NOMO-1 (cell line): ENCODE results near the gene YWHAE.
A peak's percentile ranks its signal among the peaks of the same experiment; 100 is the strongest.
"Not testable (repeated sequence)": the region's sequence is repeated elsewhere in the genome, so short reads cannot be mapped to it uniquely, and the experiment has no call there.

ENCODE experiments used
- DNase-seq, 2 experiments: peaks; one replicate each; lab custom pipeline; 2025; ENCODE audit not compliant: unreplicated experiment in 2 of 2; lab: John Stamatoyannopoulos, UW

Gene YWHAE

DNA sequence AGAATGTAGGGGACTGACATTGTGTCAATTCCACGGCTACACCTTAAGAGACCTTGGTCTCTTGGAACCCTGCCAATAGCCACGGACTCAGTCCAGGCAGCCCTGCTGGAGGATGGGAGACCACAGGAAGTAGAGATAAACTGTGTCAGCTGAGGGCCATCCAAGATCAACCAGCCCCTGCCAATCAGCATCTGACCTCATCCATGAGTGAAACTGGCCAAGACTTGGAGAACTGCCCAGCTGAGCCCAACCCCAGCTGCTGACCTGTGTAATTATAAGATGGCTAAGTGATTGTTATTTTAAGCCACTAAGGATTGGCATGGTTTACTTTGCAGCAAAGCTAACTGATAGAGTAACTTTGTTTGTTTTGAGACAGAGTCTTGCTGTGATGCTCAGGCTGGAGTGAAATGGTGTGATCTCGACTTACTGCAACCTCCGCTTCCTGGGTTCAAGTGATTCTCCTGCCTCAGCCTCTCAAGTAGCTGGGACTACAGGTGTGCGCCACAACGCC, 13.3 kb upstream of the YWHAE start:
- no peak for DNase-seq

DNA sequence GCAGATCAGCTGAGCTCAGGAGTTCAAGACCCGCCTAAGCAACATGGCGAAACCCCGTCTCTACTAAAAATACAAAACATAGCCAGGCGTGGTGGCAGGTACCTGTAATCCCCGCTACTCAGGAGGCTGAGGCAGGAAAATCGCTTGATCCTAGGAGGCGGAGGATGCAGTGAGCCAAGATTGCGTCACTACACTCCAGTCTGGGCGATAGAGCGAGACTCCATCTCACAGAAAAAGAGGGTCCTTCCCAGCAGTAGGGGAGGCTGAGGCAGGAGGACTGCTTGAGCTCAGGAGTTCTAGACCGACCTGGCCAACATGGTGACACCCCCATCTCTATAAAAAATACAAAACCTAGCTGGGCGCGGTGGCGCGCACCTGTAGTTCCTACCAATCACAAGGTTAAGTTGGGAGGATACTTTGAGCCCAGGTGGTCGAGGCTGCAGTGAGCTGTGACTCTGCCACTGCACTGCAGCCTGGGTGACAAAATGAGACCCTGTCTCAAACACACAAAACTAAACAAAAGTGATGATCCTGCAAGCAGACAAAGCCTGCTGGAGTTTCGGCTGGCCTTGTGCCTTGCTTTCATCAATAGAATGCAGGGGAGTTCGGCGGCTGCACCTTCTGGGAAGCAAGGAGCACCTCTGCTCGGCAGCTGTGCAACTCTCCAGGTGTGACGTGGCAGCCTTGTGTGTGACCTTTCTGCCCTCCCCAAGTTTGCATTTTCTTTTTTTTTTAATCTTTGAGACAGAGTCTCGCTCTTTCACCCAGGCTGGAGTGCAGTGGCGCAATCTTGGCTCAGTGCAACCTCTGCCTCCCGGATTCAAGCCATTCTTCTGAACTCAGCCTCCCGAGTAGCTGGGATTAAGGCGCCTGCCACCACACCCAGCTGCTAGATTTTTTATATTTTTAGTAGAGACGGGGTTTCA, 12.4 kb upstream of the YWHAE start:
- DNase-seq, result no peak

DNA sequence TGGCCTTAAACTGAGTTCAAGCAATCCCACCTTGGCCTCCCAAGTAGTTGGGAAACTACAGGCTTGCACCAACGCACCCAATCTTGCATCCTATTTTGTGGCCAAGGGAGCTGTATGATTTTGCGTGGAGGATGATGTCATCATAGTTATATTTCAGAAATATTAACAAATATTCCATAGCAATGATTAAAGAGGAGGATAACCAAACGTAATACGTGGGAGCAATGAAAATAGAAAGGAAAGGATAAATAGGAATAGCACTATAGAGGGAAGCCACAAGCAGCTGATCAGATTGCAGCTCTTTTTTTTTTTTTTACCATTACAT, 2.2 kb upstream of the YWHAE start:
- no peak for DNase-seq

DNA sequence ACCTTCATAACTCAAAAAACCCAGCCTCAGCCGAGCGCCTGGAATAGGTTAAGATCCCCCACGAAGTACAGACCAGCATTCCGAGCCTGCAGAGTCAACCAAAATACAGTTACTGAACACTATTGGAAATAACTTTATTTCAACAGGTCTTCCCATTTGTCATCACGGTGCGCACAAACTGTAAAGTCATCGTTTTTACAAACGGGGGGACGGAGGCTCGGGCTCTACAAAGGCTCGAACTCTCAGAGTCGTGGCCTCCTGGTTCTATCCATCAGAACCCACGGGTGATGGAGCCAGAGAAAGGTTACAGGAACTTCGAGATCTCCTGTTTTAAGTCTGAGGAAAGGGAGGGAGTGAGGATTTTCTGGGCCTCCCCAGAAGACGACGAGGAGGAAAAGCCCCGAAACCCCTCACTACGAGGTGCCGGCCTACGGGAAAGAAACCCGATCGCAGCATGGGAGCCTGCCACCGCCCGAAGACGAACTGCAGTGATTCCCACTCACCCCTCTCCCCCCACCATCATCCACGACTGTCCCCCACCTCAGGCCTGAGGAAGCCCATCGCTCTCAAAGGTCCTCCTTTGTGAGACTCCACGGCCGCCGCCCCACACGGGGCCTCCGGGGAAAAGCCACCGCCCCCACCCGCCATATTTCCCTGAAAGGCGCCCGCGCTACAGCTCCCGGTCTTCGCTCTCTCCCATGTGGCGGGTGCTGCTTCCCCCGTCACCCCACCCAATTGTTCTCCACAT, 917 bp downstream of the YWHAE start:
- DNase-seq, result peak; percentile 28 to 38

DNA sequence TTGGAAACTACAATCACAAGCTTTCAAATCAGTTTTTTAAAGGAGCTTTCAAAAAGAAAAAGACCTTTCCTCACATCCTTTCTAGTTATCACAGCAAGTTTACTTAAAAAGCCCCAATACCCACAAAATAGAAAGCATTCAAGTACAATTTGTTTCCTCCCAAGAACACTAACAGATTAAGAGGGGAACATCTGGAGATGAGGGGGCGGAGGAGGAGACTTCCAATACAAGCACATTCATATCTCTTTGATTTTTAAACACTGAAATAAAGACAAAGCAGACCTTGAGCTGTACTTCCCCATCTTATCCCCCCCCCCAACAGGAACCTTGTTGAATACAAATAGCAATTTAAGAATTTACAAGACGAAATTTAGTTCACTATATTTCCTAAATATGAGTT, 2.0 kb downstream of the YWHAE start:
- peak in 1 of 2 experiments; percentile 8 for DNase-seq

DNA sequence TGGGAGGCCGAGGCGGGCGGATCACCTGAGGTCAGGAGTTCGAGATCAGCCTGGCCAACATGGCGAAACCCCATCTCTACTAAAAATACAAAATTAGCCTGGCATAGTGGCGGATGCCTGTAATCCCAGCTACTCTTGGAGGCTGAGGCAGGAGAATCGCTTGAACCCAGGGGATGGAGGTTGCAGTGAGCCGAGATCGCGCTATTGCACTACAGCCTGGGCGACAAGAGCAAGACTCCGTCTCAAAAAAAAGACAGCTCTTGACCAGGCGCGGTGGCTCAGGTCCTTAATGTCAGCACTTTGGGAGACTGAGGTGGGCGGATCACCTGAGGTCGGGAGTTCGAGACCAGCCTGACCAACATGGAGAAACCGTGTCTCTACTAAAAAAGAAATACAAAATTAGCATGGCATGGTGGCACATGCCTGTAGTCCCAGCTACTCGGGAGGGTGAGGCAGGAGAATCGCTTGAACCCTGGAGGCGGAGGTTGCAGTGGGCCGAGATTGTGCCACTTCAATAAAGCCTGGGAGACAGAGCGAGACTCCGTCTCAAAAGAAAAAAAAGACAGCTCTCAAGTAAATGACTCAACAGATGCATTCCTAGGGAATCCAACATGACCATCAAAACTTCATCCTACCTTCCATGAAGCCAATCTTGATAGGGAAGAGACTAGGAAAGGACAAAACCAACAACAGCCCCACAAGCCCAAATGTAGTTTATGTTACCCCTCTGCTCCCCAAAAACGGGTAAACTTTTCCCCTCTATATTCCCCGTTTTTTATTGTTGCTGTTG, 4.0 kb downstream of the YWHAE start:
- DNase-seq, result not testable (repeated sequence)

DNA sequence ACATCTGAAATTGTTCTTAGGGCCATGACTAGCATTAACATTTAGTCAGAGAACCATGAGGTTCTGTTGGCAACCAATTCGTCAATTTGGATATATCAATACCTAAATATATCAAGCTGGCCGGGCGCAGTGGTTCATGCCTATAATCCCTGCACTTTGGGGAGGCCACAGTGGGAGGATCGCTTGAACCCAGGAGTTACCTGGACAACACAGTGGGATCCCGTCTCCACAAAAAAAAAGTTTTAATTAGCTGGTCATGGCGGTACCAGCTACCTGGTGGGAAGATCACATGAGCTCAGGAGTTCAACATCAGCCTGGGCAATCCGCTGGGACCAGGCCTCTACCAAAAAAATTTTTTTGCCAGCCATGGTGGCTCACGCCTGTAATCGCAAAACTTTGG, 8.4 kb downstream of the YWHAE start:
- DNase-seq, result no peak

DNA sequence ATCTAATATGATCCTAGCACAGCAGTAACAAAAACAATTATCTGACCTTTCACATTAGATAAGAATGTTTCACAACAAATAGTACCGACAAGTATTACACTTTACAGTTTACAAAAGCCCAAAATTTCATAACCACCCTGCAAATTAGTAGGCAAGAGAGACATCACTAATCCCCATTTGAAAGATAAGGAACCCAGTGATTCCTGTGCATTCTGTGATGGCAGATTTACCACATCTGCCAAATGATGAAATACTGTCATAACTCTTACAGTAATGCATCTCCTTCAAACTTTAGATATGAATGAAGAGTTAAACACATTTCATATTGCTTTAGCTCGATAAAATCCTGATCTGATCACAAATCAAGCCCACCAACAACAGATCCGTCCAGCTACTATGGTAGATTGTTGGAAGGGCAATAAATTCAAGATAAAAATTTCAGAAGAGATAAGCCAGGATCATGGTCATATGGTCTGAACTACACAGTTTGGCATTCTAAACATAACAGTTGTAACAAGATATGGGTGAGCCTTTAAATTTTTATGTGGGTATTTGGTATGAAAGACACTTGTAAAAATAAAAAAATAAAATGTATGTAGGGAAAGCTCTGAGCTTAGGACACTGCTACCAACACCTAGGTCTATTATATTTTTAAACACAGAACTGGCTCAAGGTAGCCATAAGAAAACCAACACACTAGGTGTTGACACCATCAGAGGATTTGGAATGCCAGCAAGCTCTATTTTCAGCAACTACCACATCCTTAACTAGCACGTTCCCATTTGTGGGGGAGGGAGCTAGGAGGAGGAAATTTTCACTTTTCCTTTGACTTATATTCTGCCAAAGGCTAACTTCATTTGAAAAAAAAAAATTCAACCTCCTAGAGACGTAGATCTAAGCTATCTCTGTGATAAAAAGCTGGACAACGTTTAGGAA, 9.3 kb downstream of the YWHAE start:
- DNase-seq, result peak; percentile 67 to 88

DNA sequence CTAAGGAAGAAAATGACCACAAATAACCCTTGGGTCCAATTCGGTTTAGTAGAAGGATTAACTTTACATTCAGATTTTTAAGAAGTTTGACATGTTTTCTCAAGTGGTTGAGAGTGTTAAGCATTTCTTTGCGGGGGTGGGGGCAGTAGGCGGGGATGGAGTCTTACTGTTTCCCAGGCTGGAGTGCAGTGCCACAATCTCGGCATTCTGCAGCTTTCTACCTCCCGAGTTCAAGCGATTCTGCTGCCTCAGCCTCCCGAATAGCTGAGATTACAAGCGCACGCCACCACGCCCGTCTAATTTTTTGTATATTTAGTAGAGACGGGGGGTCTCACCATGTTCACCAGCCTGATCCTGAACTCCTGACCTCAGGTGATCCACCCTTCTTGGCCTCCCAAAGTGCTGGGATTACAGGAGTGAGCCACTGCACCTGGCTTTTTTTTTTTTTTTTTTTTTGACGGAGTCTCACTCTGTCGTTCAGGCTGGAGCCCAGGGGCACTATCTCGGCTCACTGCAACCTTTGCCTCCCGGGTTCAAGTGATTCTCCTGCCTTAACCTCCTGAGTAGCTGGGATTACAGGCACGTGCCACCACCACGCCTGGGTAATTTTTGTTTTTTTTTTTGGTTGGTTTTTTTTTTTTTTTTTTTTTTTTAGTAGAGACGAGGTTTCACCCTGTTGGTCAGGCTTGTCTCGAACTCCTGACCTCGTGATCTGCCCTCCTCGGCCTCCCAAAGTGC, 12.4 kb downstream of the YWHAE start:
- not testable (repeated sequence) for DNase-seq

DNA sequence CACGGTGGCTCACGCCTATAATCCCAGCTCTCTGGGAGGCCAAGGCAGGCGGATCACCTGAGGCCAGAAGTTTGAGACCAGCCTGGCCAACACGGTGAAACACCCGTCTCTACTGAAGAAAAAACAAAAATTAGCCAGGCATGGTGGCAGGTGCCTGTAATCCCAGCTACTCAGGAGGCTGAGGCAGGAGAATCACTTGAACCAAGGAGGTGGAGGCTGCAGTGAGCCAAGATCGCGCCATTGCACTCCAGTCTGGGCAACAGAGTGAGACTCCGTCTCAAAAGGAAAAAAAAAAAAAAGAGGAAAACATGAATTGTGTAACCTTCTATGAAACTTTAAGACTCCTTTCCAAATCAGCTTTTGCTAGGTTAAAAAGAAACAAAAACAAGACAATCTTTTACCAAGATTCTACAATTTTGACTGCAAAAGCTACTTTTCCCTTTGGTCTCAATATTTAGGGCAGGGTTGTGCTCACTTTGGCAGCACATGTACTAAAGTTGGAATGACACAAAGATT, 13.3 kb downstream of the YWHAE start:
- DNase-seq, result peak in 1 of 2 experiments; percentile 14

DNA sequence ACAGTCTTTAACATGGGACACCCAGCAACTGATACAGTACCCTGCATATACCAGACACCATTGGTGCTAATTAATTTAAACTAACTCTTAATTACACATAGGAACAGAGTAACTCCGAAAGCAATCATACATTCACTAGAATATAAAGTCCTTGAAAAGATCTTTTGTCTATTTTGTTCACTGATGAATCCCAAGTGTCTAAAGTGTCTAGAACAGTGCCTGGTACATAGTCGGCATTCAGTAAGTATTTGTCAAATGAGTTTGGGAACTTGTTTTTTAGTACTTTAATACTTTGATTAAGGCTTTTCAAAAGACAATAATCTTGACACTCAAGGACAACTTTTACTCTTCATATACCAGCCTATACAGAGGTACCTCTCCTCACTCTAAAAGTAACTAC, 13.8 kb downstream of the YWHAE start:
- DNase-seq, result no peak

DNA sequence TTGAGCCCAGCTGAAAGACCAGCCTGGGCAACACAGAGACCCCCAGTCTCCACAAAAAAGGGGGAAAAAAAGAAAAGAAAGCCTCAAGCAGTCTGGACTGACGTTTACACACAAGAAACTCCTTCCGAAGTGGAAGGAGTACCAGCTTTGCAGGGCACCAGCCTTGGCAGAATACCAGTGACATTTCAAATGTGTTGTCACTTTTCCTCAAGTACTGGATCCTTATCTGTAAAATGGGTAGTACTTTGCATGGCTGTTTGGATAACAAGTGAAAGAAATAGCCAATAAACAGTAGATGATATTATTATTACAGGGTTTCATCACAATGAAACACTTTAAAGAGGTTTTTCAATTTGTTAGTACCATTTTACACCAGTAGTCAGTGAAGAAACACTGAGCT, 14.2 kb downstream of the YWHAE start:
- DNase-seq, result no peak

DNA sequence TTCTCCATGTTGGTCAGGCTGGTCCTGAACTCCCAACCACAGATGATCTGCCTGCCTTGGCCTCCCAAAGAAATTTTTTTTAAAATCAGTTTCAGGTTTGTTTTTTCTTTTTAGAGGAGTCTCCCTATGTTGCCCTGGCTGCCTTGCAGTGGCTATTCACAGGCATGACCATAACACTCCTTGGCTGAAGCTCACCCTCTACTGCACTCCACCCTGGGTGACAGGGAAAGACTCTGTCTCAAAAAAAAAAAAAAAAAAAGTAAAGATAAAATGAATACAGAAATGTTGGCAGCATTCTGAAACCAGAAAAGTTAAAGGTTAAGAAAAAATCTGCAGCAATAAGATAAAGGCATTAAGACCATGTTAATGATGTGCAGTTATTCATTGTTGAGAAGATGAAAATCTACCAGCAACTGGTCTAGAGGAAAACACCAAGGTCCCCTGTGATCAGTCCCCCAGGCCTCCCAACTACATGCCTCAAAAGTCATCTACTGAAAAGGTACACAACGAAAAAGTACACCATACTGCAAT, 15.1 kb downstream of the YWHAE start:
- no peak for DNase-seq

DNA sequence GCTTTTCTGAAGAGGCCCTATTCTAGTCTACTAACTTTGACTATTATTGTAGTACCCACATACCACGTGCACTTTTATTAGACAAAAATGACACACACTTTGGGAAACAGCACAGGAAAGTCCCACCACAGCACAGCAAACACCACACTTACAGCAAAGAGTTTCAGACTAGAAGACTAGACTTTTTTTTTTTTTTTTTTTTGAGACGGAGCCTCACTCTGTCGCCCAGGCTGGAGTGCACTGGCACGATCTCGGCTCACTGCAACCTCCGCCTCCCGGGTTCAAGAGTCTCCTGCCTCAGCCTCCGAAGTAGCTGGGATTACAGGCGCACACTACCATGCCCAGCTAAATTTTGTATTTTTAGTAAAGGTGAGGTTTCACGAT, 20.1 kb downstream of the YWHAE start:
- no peak for DNase-seq

DNA sequence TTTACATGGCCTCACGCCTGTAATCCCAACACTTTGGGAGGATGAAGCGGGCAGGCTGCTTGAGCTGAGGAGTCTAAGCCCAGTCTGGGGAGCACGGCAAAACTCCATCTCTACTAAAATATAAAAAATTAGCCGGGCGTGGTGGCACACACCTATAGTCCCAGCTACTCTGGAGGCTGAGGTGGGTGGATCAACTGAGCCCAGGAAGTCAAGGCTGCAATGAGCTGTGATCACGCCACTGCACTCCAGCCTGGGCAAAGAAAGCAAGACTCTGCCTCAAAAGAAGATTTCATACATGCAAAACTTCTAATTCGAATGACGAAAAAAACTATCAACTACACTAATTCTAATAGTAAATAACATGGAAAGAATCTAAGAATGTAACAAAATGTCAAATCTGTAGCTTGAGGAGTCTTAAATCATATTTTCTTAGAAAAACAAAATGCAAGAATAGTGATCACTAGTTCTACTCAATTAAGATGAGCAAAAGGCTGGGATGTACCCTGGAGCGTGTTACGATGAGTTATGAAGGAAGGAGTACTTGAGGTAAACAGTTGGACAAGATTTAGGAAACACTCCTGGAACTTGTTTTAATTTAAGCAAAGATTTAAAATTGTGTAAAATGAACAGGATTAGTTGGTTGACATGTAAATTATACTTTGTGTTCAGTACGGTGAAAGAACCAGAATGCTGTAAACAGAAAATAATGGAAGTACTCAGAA, 20.7 kb downstream of the YWHAE start:
- no peak for DNase-seq

DNA sequence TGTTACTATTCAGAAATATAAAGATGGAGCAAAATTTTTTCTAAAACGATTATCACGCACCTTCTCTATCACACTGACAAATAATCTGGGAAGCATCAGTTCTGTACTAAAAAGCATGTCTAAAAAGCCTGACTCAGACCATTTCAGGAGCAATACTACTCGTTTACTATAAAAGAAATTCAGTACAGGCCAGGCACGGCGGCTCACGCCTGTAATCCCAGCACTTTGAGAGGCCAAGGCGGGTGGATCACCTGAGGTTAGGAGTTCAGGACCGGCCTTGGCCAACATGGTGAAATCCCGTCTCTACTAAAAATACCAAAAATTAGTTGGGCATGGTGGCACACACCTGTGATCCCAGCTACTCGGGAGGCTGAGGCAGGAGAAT, 21.6 kb downstream of the YWHAE start:
- not testable (repeated sequence) for DNase-seq

DNA sequence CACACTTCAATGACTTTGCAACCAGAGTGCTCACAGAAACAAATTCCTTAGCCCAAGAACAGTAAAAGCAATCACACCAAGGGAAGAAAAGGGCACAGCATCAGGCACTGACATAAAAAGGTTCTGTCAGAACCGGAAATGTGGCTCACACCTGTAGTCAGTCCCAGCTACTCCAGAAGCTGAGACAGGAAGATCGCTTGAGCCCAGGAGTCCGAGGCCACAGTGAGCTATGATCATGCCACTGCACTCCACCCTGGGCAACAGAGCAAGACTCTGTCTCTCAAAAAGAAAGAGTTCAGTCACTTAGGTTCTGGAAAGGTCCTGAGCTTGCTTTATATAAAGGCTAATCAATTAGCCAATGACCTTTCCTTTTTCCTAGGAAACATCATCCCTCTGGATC, 22.7 kb downstream of the YWHAE start:
- DNase-seq, result no peak

DNA sequence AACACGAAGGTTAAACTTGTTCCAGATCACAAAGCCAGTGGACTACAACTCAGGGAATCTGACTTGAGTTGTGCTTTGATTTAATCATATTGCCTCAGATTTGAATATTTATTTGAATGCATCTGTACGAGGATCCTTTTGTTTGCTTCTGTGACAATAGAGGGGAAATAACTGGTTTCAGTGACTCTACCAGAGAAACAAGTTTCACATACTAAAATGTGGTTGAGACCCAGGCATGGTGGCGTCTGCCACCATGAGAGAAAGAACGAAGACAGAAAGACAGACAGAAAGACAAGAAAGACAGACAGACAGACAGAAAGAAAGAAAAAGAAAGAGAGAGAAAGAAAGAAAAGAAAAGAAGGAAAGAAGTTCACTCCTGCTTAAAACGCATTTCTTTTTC, 24.0 kb downstream of the YWHAE start:
- DNase-seq, result no peak
